Raji (cell line): ENCODE data around the gene HPCAL1.

ENCODE experiments used
- POLR2A ChIP-seq: IDR thresholded peaks from 2 replicates; pipeline ENCODE4 v1.6.1; 2011; ENCODE audit warnings: low read depth, low read length, control low read depth; ENCODE audit not compliant: insufficient read depth

Gene HPCAL1

DNA sequence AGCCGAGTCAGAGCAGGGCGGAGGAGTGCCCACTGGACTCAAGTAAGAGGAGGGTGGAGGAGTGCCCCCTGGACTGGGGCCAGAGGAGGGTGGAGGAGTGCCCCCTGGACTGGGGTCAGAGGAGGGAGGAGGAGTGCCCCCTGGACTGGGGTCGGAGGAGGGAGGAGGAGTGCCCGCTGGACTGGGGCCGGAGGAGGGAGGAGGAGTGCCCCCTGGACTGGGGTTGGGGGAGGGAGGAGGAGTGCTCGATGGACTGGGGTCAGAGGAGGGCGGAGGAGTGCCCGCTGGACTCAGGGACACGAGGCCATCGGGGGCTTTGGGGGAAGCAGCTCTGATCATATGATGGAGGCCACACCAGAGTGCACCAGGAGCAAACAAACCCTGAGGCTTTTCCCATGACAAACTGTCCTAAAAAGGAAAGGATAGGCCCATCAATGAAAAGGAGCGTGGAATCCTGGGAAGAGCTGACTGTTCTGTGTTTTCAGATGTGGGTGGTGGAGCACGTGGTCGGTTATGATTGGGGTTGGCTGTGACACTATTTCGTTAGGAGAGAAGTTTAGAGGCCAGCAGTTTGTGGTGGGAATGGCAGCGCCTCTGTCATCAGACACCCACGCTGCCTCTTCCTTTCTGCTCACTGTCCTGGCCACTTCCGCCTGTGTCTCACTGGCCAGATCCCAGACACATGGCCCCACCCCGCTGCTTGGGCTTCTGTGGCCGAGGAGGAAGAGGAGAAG is 24.5 kb upstream of the HPCAL1 start:
- no peak for TF ChIP-seq POLR2A

DNA sequence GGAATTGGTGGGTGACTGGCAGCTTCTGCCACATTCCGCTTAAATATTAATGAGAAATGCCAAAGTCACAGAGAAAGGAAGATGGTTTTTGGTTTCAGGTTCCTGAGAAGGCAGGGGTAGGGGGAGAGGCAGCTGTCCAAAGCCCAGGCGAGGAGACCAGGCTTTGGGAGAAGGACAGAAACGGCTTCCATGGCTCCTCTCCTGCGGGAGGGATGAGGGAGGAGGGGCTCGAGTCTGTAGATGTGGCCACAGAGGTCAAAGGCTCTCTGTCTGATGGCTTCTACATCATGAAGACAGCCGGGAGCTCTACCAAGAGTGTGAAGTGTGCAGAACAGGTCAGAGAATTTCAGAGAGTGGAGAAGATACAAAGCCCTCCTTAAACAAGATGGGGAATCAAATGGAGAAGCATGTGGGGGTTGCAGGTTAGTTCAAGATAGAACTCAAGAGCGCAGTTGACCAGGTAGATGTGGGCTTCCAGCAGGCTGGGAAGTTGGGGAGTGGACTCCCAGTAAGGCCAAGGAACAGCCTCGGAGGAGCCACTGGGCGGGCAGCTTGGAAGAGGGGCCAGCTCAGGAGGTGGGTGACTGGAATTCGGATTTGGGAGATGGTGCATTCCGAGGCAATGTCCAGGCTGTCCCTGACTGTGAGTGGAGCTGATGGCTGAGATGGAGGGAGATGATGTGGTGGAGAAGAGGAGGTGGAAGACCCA is 23.8 kb upstream of the HPCAL1 start:
- TF ChIP-seq POLR2A = no peak

DNA sequence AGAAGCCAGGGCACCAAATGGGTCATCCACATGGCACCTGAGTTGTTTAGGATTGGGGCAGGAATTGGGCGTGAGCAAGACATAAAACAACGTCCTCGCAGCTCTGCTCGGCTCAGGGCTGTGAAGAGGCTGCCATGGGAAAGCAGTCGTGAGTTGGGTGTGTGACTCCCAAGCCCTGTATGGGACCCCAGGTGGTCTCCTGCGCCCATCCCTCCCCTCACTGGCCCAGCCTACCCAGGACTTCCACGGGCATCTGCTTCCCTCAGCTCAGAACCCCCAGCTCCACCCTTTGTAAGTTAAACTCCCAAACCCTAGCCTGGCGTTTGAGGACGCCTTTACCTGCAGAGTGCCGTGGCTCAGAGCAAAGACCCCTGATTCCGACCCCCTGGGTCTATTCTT is 23.2 kb upstream of the HPCAL1 start:
- TF ChIP-seq POLR2A = no peak

DNA sequence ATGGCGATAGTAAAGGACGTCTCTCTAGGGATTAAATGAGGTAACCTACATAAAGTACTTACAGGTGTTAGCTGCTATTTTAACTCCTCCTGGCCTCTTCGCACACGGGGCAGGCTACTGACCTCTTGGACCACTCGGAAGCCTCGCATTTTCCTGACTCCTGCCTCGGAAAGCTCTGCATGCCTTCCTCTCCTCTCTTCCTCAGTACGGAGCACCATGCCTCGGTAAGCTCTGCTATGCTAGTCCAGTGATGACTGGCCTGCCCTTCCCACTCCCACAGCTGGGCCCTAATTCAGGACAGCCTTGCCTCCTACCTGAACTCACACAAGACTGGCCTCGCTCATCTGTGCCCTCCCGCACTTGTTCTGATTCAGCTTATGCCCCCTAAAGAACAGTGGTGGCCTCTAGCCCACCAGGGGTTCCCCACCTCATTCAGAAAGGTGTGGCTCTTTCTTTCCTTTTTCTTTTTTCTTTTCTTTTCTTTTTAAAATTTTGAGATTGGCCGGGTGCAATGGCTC is 22.7 kb upstream of the HPCAL1 start:
- no peak for TF ChIP-seq POLR2A

DNA sequence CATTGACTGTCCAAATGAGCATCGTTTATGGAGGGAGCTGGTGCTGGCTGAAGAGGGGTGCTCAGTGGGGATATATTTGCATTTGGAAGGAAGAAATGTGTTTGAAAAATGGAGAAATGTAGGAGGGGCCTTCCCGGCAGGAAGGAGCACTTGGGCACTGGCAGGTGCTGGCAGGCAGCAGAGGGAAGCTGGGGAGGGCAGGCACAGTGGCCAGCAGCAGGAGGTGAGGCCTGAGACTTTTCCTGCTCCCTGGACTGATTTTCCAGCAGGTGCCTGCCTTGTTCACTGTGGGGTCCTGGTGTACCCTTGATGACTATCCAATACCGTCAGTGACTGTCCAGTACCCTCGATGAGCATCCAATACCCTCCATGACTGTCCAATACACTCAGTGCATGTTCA is 20.8 kb upstream of the HPCAL1 start:
- no peak for TF ChIP-seq POLR2A

DNA sequence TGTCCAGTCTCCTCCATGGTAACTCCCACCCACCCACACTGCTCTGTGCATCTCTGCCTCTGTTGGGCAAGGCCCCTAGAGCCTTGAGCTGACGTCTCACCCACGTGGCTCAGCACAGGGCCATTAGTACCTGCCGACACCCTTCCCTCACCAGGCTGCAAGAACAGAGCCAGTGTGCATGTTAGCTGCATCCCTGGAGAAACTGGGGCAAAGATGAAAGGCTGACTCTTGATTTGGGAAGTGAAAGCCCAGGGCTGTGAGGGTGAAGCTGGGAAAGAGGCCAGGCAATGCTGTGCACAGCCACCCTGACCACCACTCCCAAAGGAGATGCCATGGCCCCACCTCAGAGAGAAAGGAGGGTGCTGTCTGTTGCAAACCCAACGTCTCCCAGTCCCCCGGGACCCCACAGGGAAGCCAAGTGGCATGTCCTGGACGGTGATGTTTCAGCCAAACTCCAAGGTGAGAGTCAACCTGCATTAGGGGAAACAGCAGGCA is 20.0 kb upstream of the HPCAL1 start:
- TF ChIP-seq POLR2A = no peak

DNA sequence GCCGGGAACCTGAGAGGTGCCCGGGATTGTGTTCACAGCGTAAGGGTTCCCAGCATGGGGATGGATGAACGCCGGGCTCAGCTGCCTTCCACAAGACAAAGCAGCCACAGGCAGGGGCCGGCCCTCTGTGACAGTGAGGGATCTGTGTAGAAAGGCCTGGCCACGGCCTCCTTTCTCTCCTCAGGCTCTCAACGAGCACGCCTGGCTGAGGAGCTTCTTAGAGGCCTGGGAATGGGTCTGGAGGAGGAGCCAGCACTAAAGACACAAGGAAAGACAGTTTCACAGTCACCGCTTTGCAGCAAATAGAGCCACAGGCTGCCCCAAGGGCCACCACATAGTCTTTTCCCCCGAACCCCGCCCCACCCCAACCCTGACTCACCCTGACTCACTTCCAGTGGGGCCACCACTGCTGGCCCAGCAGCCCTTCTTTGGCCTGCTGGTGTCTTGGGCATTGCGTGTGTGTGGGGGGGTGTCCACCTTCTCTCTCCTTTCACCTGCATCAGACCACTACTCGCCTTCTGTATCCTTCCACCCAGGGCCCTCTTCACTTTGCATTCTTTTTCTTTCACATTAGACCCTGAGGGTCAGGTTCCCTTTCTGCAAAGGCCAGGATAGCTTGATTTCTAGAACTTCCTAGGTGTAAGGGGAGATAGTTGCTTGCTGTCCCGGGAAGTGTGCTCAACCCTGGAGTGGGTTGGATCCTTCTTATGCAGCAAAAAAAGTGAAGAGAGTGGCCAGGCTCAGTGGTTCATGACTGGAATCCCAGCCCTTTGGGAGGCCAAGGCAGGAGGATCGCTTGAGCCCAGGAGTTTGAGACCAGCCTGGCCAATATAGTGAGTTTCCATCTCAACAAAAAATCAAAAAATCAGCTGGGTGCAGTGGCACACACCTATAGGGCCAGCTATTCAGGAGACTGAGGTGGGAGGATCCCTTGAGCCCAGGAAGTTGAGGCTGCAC is 19.3 kb upstream of the HPCAL1 start:
- no peak for TF ChIP-seq POLR2A

DNA sequence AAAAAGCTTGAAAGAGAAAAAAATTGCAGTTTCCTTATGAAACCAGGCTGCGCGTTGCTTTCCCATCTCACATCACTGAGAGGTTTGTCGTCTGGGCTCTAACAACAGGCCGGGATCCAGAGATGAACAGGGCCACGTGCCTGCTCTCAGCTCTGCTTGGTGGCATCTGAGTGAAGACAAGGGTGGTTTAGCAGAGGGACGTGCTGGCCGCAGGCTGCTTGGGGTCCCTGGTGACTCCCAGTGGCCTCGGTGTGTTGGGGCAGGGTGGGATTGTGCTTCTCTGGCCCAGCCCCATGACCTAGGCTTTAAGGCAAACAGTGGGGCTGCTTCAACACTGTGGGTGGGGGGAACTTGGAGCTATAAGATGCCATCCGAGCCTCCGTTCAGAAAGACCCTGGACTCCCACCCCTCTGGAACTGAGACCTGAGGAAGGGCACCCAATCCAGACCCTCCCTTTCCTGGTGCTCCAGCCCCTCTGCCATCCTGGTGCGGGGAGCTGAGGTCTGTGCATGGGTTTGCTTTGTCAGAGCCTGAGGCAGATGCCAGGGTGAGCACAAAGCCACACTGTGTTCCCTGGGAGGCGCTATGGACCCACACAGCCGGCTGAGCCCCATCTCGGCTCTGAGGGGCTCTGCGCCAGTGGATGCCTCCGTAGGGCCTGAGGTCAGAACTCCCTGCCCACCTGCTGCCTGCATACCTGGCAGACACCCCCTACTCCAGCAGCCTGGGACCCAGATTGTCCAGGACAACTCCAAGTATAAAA is 18.4 kb upstream of the HPCAL1 start:
- no peak for TF ChIP-seq POLR2A

DNA sequence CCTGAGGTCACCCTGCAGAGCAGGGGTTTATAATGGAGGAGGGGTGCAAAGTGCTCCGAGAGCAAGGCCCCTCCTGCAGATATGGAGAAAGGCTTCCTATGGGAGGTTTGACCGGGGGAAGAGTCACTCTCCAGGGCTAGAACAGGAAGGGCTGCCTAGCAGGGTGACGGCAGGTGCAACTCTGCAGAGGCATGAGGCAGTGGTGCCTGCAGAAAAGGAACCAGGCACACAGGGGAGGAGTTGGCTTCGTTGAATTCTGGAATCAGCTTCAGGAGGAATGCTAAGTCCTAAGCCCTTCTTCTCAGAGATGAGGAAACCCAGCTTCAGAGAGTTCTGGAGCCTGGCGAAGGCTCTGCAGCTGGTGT is 17.5 kb upstream of the HPCAL1 start:
- no peak for TF ChIP-seq POLR2A

DNA sequence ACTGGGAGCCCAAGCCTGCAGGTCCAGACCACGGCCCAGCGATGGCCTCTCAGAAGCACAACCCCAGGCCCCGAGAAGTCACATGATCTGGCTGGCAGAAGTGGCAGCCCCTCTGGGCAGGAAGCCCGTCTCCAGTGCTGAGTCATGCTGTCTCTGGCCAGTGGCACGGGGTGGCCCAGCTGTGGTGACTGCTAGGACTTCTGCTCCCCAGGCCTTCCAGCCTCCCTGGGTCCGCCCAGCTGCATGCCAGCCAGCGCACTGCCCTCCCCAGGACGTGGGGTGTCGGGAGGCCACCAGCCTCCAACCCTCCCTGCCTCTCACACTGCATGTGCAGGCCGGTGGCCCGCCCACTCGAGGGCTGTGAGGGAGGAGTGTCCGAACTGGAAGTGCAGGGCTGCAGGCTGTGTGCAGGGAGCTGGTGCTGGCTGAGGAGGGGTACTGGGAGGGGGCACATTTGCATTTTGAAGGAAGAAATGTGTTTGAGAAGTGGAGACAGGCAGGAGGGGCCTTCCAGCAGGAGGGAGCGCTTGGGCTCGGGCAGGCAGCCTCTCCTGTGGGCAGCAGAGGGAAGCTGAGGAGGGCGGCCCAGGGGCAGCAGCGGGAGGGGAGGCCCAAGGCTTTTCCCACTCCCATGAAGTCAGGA is 17.0 kb upstream of the HPCAL1 start:
- no peak for TF ChIP-seq POLR2A

DNA sequence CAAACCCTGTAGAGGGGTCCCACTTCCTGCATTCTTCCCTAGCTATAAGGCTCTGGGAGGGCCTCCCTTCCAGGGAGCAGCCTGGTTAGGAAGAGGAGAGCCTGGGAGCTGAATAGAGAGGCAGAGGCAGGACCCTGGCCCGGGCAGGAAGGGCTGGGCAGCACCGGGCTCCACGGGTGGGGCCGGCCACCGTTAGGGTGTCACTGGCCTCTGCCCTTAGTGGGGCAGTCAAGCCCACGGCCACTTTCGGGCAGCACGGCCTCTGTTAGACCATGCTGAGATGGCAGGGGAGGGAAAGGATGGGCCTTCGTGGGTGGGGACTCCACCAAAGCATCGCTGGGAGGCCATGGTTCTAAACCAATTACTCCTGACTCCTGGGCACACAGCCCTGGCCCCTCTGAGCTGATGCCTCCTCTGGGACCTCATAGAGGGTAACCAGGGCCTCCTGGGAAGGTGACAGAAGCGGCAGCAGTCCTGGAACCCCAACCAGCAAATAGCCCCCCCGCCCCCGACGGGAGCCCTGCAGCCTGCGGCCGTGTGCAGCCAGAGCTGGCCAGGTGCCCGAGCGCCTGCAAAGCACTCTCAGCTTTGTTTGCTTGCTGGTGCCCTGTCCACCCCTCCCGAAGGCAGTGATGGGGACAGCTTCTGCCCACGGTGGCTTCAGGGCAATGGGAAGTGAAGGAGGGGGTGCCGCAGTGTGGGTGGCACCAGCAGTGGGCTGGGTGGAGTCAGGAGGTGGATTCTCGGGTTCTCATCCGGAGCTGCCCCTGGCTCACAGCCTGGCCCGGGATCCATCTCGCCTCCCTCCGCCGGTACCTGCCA is 16.3 kb upstream of the HPCAL1 start:
- no peak for TF ChIP-seq POLR2A

DNA sequence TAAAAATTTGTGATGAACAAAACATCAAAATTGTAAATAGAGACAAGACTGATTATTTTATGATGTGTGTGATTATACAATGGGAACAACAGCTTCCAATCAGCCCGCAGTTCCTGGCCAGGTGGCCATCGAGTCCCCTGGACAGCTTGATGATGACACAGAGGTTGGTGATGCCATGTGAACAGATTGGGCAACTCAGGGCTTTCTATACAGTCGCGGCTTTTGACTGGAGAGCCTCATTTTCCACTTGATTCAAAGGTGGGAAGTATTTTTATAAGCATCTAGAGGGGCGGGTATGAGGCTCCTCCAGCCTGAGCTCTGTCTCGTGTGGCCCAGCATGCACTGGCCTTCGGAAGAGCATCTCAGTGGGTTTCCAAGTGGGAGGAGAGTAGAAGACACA is 14.9 kb upstream of the HPCAL1 start:
- TF ChIP-seq POLR2A = no peak

DNA sequence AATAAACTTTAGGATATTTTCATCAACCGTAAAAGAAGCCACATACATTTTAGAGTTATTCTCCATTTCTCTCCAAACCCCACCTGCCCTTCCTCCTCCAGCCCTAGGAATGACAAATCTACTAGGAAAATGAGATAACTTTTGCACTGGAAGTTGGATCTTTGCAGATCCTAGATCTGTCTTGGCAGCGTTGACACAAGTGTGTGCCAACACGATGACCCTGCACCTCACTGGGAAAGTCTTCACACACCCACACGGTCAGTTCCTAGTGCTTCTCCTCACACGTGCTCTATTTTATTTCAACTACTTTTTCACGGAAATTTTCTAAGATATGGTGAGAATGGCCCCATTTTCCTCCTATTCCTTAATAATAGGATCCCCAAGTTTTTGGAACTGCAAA is 14.1 kb upstream of the HPCAL1 start:
- no peak for TF ChIP-seq POLR2A
